Raji (cell line): ENCODE results near the gene TMEM198.

Experiments used
- POLR2A ChIP-seq: IDR thresholded peaks from 2 replicates; pipeline ENCODE4 v1.6.1; 2011; ENCODE audit warnings: low read depth, low read length, control low read depth; ENCODE audit not compliant: insufficient read depth

Gene TMEM198

GRCh38 chr2:219516888-219517287 is 26.9 kb upstream of the TMEM198 start:
- no peak for TF ChIP-seq POLR2A

GRCh38 chr2:219517954-219518778 is 25.7 kb upstream of the TMEM198 start:
- no peak for TF ChIP-seq POLR2A

- TF ChIP-seq POLR2A, result no peak
These were observed 24.3 kb upstream of the TMEM198 start for GRCh38 chr2:219519526-219519916.

- TF ChIP-seq POLR2A, result no peak
These were observed 23.7 kb upstream of the TMEM198 start for GRCh38 chr2:219520079-219520478.

GRCh38 chr2:219521066-219521880 is 22.6 kb upstream of the TMEM198 start:
- no peak for TF ChIP-seq POLR2A

GRCh38 chr2:219522111-219523030 is 21.5 kb upstream of the TMEM198 start:
- TF ChIP-seq POLR2A, result no peak

- TF ChIP-seq POLR2A, result no peak
These were observed 20.7 kb upstream of the TMEM198 start for GRCh38 chr2:219523031-219523671.

GRCh38 chr2:219524817-219525216 is 19.0 kb upstream of the TMEM198 start:
- no peak for TF ChIP-seq POLR2A

GRCh38 chr2:219525533-219526232 is 18.1 kb upstream of the TMEM198 start:
- no peak for TF ChIP-seq POLR2A

- no peak for TF ChIP-seq POLR2A
These were observed 17.3 kb upstream of the TMEM198 start for GRCh38 chr2:219526320-219527075.

GRCh38 chr2:219527076-219527394 is 16.8 kb upstream of the TMEM198 start:
- TF ChIP-seq POLR2A, result no peak

GRCh38 chr2:219527472-219527871 is 16.4 kb upstream of the TMEM198 start:
- no peak for TF ChIP-seq POLR2A
